Esophagus (tissue), 2 donors: ENCODE data around the gene PRUNE2. TPM values are rescaled to one million over a fixed set of nuclear protein-coding genes. Genes with fewer than 3 reads are reported as not detected.

ENCODE experiments used
- H3K27ac ChIP-seq, 2 donors: one replicate each; pipeline ENCODE4 v1.5.1; 2013; ENCODE audit warnings: low read depth in 2 of 2, mild to moderate bottlenecking in 2 of 2, inconsistent platforms in 1 of 2, low read length in 1 of 2, moderate library complexity in 1 of 2
- H3K27me3 ChIP-seq, 2 donors: one replicate each; pipeline ENCODE4 v1.6.1; 2013; ENCODE audit warnings: low read length in 2 of 2, control low read depth in 1 of 2, mild to moderate bottlenecking in 1 of 2; ENCODE audit not compliant: insufficient read depth in 2 of 2, control insufficient read depth in 1 of 2
- H3K36me3 ChIP-seq, 2 donors: one replicate each; pipeline ENCODE4 v1.6.1; 2013; ENCODE audit warnings: low read length in 1 of 2; ENCODE audit not compliant: control insufficient read depth in 2 of 2, insufficient read depth in 2 of 2
- H3K4me1 ChIP-seq, 2 donors: one replicate each; pipeline ENCODE4 v1.6.1; 2013; ENCODE audit warnings: low read length in 1 of 2; ENCODE audit not compliant: control insufficient read depth in 2 of 2, insufficient read depth in 2 of 2
- H3K4me3 ChIP-seq, 2 donors: one replicate each; pipeline ENCODE4 v1.5.1; 2013; ENCODE audit warnings: low read length in 2 of 2, mild to moderate bottlenecking in 2 of 2, low read depth in 1 of 2, moderate library complexity in 1 of 2
- H3K9me3 ChIP-seq, 2 donors: one replicate each; pipeline ENCODE4 v1.6.1; 2013; ENCODE audit warnings: mild to moderate bottlenecking in 2 of 2, low read depth in 1 of 2, low read length in 1 of 2, moderate library complexity in 1 of 2; ENCODE audit not compliant: control insufficient read depth in 2 of 2, insufficient read depth in 1 of 2
- WGBS, 2 donors: extraction: QIAGEN DNeasy Blood & Tissue Kit; methylation state at CpG; one replicate each; pipeline ENCODE4 v1.1.7; 2013; 5-methylcytosine and 5-hydroxymethylcytosine counted together
- polyA plus RNA-seq, 2 donors: library from polyadenylated mRNA; stranded (reverse); fragments of 200-250 nt; gene quantifications; one replicate each; pipeline ENCODE4 v1.2.3, GENCODE V29; 2013
- donor health status: healthy with polysubstance abuse.
- donor health status: Bipolar disorder and iron deficiency.

PRUNE2 gene
- polyA plus RNA-seq, 2 donors, result 8.1 to 40.7 TPM

GRCh38 chr9:76573905-76574760 lies 331.8 kb downstream of the PRUNE2 start:
- H3K27ac ChIP-seq, result no peak overlapping the region
- peaks cover 0 to 6% of the 10 kb centered on the region in 2 donors for H3K9me3 ChIP-seq
- no peak overlapping the region for H3K4me3 ChIP-seq
- H3K4me1 ChIP-seq, result no peaks in the 10 kb centered on the region
- no peaks in the 10 kb centered on the region for H3K36me3 ChIP-seq
- H3K27me3 ChIP-seq, result peaks cover 0 to 3% of the 10 kb centered on the region in 2 donors
- 88 to 89% methylated on average over 9 of the region's 9 CpGs for WGBS, 2 donors

GRCh38 chr9:76573408-76573807 lies 332.5 kb downstream of the PRUNE2 start:
- Histone ChIP-seq H3K4me3 (no peak overlapping the region), H3K4me1 (no peaks in the 10 kb centered on the region), H3K27ac (no peak overlapping the region), H3K27me3 (peaks cover 0 to 3% of the 10 kb centered on the region in 2 donors), H3K9me3 (peaks cover 0 to 6% of the 10 kb centered on the region in 2 donors), H3K36me3 (no peaks in the 10 kb centered on the region)

GRCh38 chr9:76572151-76572550 lies 333.8 kb downstream of the PRUNE2 start:
- Histone ChIP-seq H3K36me3 (no peaks in the 10 kb centered on the region), H3K4me3 (peak overlapping the region in 1 of 2 donors; percentile 46), H3K4me1 (no peaks in the 10 kb centered on the region), H3K27me3 (peaks cover 0 to 3% of the 10 kb centered on the region in 2 donors), H3K9me3 (peaks cover 0 to 6% of the 10 kb centered on the region in 2 donors), H3K27ac (no peak overlapping the region)
- WGBS, 2 donors, result 71 to 78% methylated on average over 3 of the region's 3 CpGs

DNA sequence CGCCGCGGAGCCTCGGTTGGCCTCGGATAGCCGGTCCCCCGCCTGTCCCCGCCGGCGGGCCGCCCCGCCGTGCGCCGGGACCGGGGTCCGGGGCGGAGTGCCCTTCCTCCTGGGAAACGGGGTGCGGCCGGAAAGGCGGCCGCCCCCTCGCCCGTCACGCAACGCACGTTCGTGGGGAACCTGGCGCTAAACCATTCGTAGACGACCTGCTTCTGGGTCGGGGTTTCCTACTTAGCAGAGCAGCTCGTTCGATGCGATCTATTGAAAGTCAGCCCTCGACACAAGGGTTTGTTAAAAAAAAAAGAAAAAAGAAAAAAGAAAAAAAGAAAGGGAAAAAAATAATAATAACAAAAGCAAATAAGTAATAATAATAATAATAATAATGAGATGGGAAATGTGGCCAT lies 334.2 kb downstream of the PRUNE2 start:
- peaks cover 0 to 3% of the 10 kb centered on the region in 2 donors for H3K27me3 ChIP-seq
- H3K4me3 ChIP-seq, result peak overlapping the region; percentile 40 to 46
- 17 to 22% methylated on average over 37 of the region's 37 CpGs for WGBS, 2 donors
- H3K9me3 ChIP-seq, result peaks cover 0 to 6% of the 10 kb centered on the region in 2 donors
- no peaks in the 10 kb centered on the region for H3K36me3 ChIP-seq
- no peaks in the 10 kb centered on the region for H3K4me1 ChIP-seq
- peak overlapping the region in 1 of 2 donors; percentile 21 for H3K27ac ChIP-seq

DNA sequence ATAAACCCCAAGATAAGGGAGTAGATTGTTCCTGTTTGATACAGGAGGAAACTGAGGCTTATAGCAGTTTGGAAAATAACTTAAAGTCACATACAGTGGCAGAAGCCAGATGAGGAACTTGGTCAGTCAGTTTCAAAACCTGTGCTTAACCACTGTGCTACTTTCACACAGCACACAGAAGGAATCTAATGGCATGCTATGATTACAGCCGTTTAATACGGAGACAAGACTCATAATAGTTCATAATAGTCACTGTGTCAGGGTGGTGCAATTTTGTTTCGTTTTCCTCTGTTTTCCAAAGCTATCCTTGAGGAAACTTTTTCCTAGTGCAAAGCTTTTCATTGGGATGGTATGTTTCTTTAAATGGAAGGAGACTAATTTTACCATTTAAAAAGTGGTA lies 334.6 kb downstream of the PRUNE2 start:
- Histone ChIP-seq H3K27me3 (peaks cover 0 to 3% of the 10 kb centered on the region in 2 donors), H3K9me3 (peaks cover 0 to 6% of the 10 kb centered on the region in 2 donors), H3K4me1 (no peaks in the 10 kb centered on the region), H3K27ac (no peak overlapping the region), H3K4me3 (peak overlapping the region; percentile 40 to 46), H3K36me3 (no peaks in the 10 kb centered on the region)
- 16 to 31% methylated on average over 3 of the region's 3 CpGs for WGBS, 2 donors

GRCh38 chr9:76570826-76571225 lies 335.1 kb downstream of the PRUNE2 start:
- H3K4me3 ChIP-seq, result no peak overlapping the region
- H3K27me3 ChIP-seq, result peaks cover 0 to 3% of the 10 kb centered on the region in 2 donors
- H3K27ac ChIP-seq, result no peak overlapping the region
- WGBS, 2 donors, result 94 to 96% methylated on average over 2 of the region's 2 CpGs
- H3K9me3 ChIP-seq, result peaks cover 0 to 6% of the 10 kb centered on the region in 2 donors
- H3K4me1 ChIP-seq, result no peaks in the 10 kb centered on the region
- H3K36me3 ChIP-seq, result no peaks in the 10 kb centered on the region

DNA sequence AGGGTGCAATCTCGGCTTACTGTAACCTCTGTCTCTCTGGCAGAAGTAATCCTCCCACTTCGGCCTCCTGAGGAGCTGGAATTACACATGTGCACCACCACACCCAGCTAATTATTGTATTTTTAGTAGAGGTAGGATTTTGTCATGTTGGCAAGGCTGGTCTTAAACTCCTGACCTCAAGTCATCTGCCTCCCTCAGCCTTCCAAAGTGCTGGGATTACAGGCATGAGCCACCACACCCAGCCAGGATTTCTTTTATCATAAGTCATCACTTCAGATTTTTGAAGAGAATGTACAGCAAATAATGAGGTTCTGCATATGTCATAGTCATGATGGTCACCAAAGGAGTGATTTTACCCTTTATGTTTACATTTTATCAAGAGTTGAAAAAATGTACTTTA lies 338.8 kb downstream of the PRUNE2 start:
- WGBS, 2 donors, result 74 to 87% methylated on average over 2 of the region's 2 CpGs
- Histone ChIP-seq H3K9me3 (peaks cover 0 to 6% of the 10 kb centered on the region in 2 donors), H3K36me3 (no peaks in the 10 kb centered on the region), H3K27me3 (peaks cover 0 to 3% of the 10 kb centered on the region in 2 donors), H3K4me3 (no peak overlapping the region), H3K4me1 (no peaks in the 10 kb centered on the region), H3K27ac (no peak overlapping the region)

GRCh38 chr9:76564297-76564696 lies 341.6 kb downstream of the PRUNE2 start:
- no peaks in the 10 kb centered on the region for H3K9me3 ChIP-seq
- H3K36me3 ChIP-seq, result no peaks in the 10 kb centered on the region
- H3K4me1 ChIP-seq, result peaks cover 0 to 2% of the 10 kb centered on the region in 2 donors
- no peaks in the 10 kb centered on the region for H3K27me3 ChIP-seq
- no peak overlapping the region for H3K4me3 ChIP-seq
- H3K27ac ChIP-seq, result no peak overlapping the region

DNA sequence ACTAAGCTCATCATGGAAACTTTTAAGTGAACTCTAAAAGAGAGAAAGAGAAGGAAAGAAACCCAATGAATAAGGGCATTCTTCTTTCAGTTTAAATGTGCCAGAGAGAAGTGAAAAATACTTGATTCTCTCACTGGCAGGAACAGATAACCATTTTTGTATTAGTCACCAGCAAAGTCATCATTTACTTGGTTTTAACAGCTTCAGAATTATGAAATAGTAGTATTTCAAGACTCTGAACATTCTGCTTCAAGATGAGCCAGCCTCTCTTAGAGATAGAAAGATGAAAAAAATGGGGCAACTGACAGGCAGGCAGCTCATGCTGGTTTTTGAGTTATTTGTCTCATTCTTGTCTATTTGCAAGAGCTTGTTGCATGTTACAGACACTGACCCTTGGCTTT lies 343.4 kb downstream of the PRUNE2 start:
- no peaks in the 10 kb centered on the region for H3K9me3 ChIP-seq
- H3K27me3 ChIP-seq, result no peaks in the 10 kb centered on the region
- H3K4me3 ChIP-seq, result no peak overlapping the region
- no peak overlapping the region for H3K27ac ChIP-seq
- H3K36me3 ChIP-seq, result no peaks in the 10 kb centered on the region
- peaks cover 0 to 2% of the 10 kb centered on the region in 2 donors for H3K4me1 ChIP-seq

- no peak overlapping the region for H3K27ac ChIP-seq
- WGBS, 2 donors, result 84 to 86% methylated on average over 1 of the region's 1 CpG
- no peaks in the 10 kb centered on the region for H3K9me3 ChIP-seq
- no peaks in the 10 kb centered on the region for H3K36me3 ChIP-seq
- H3K4me3 ChIP-seq, result no peak overlapping the region
- H3K4me1 ChIP-seq, result peaks cover 0 to 2% of the 10 kb centered on the region in 2 donors
- H3K27me3 ChIP-seq, result no peaks in the 10 kb centered on the region
These were observed 344.0 kb downstream of the PRUNE2 start for GRCh38 chr9:76561900-76562299.
